Stimulated activated CD4-positive, alpha-beta T cell treated with anti-CD3 and anti-CD28 coated beads, Interleukin-2, amount 100 ng/mL, for 48 hours (primary cell): ENCODE measurements around the gene DLGAP3.

Experiments used
- DNase-seq, 2 donors: peaks; one replicate each; pipeline ENCODE4 v3.0.0-alpha.2; 2020

The DLGAP3 gene

DNA sequence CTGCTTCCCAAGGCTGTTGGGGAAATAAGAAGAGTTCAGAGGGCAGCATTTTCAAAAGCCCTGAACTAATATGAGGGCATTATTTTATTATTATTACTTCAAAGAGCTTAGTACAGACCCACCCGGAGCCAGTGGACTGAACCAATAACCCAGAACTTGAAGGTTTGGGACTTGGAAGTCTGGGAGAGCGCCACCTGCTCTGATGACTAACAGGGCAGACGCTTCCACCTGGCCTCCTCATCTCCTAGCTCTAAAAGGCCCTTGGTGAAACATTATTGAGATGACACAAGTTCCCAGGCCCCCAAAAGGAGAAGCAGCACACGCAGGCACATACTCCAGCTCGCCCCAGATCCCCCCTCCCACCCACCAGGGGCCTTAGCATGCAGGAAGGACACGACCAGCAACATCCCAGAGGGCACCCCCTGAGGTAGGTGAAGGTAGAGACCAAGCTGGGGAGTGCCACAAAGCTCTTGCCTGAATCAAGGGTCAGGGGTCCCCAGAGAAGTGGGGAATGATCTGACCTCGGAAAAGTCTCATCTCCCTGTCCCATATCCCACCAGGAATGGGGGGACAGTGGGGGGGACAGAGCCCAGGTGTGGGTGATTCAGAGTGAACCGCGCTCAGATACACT, 1.3 kb downstream of the DLGAP3 start:
- DNase-seq = no peak

DNA sequence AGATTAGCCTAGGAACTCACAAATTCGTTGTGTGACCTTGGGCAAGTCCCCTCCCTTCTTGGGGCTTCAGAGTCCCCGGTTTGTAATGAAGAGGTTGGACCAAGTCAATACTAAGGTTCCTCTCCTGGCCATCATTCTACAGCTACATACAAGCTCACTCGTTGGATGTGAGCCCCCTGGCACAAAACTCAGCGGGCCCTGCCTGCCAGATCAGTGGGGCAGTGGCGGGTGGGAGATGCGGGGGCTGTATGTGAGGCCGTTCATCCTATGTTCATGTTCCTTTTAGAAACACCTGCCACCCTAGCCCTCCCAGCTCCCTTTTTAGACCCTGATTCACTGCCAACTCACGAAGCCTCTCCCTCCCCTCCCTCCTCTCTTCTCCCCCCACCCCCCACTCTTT, 2.1 kb downstream of the DLGAP3 start:
- no peak for DNase-seq

DNA sequence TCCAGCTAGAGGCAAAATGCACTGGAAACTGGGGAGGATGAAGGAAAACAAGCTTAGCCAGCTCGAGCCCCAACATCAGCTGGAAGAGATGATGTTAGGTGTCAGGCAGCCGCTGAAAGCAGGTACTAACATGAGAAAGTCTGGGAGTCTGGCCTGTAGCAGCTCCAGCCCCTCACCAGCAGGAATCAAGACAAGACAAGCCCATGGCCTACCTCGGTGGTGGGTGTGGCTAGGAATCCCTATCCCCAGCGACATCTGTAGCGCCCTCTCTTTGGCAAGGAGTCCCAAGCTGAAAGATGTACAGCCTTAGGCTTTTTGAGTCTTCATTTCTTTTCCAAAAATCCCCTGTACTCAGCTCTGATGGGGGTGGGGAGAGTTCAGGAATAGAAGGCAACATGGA, 2.6 kb downstream of the DLGAP3 start:
- DNase-seq = no peak

DNA sequence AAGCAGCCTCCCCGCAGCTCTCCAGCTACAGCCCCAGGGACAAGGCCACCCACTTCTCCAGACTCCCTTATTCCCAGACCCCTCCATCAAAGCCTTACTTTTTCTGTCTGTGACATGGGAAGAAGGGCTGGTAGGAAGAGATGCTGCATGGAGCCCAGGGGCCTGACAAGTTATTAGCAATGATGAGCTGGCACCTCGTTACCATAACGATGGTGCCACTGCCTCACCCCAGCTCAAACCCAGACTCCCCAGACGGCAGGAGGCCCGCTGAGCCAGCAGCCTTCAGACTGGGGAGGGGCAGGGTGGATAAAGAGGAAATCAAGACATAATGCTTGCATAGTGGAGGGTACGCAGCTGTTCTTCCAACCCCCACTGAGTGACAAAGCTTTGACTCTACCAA, 3.3 kb downstream of the DLGAP3 start:
- no peak for DNase-seq

DNA sequence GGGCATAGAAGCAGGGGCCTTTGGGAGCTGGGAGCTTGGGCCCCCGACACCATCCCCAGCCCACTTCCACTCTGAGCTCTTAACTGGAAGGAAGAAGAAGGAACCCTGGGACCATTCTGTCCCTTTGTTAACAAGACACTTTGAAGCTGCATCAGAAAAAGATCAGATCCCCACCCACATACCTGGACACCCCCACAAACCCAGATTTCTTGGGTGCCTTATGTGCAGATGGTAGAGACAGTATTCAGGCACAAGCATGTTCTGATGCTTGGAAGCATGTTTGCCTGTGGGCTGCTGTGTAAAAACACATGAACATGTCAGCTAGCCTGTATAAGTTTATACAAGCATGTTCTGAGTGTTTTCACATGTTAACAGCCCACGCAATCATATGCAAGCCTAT, 3.7 kb downstream of the DLGAP3 start:
- no peak for DNase-seq

DNA sequence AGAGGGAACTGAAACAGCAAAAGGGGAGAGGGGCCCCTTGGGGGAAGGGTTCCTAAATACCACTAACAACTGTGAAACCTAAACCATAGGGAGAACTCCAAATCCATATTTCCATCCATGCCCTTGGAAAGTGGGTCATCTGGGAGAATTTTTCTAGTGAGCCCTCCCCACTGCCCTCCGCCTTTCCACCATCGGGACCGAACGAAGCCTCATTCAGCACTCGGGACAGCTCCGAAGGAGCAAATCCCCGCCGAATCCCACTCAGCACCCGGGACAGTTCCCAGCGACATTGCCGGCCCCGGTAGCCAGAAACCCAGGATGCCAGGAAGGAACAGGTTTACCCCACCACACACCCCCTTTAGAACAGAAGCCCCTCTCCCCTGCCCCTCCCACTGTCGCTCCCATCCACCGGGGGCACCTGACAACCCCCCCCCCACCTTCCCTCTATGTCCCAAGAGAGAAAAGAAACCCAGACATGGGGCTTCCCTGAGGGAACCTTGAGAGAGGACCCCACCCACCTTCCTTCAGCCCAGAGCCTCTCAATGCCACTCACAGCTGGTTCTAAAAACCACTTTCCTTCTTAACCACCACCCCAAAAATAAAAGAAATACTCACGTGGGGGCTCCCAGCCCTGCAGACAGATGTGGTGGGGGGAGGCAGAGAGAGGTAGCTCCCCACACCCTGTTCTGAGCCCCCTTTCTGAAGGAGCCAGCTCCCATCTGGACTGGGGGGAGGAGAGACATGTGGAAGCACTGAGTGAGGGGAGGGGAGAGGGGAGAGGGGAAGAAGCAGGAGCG, 4.5 kb downstream of the DLGAP3 start:
- peak; percentile 65 for DNase-seq

DNA sequence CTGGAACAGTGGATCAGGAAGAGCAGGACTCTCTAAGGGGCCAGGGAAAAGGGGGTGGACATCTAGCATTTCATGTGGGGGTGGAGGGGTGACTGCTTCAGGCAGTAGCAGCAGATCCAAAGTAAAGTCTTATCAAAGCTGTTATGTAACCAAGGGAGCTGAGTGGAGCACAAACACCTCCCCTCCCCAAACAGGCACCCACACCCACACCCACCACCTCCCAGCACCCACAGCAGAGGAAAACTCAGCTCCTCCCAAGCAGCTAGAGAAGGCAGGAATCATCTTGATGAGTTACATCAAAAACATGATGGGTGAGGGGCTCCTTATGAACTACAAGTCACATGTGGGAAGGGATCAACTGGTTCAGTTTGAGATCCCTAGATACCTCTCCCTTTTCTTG, 6.0 kb downstream of the DLGAP3 start:
- DNase-seq = no peak

DNA sequence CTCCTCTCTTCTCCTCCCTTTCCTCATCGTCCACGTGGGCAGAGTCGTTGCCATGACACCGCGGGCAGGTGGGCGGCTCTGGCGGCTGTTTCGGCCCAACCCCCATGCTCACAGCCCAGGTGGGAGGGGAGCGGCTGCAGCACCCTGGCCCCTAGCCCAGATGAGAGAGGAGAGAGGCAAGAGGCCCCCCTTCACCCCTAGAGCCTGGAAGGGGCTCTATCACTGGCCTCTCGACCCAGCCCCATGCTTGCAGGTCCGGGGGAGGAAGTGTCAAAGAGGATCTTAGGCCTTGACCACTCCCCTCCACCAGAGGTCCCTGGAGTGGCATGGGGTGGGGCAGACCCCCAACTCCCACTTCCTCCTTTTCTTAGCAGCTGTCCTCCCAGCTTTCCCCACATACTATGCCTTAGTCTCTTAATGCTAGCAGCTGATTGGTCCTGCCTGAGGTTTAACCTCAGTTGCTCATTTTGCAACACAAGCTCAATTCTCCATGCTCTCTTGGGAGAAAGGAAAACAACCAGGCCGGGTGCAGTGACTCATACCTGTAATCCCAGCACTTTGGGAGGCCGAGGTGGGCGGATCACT, 10.4 kb downstream of the DLGAP3 start:
- no peak for DNase-seq

DNA sequence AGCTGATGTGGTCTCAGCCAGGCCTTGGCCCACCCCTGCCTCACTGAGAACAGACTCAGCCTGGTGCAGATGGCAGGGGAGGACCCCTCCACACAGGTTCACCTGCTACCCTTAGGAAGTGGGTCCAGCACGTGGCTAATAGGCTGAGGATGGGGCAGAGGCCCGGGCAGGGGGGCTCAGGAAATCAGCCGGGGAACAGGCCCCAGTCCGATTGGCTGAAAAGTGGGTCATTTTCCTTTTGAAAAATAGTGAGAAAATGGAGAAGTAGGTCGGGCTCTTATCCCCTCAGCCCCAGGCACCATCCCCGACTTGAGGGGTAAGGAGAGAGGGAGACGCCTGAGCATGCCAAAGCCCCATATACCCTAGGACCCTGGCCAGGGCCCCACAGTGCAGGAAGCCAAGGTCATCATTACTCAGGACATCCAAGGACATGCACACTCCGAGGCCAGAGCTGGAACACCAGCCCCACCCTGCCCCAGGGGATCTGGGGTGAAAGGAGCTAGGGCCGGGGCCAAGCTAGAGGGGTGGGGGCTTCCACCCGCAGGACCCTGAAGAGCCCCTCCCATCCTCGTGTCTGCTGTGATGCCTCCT, 11.0 kb downstream of the DLGAP3 start:
- no peak for DNase-seq

DNA sequence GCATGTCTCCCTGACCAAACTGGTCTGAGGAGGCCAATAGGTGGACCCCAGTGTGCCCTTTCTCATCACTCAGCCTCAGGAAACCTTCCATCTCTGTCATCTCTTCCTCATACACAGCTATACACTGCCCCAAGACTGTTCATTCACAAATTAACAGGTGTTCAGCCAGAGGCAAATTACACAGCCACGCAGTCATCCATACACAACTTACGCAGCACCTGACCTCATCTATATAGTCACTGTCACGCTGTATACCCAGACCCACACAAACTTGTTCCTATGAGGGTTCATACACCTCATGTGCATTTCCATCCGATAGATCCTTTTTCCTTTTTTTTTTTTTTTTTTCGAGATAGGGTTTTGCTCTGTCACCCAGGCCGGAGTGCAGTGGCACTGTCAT, 12.4 kb downstream of the DLGAP3 start:
- DNase-seq = no peak

DNA sequence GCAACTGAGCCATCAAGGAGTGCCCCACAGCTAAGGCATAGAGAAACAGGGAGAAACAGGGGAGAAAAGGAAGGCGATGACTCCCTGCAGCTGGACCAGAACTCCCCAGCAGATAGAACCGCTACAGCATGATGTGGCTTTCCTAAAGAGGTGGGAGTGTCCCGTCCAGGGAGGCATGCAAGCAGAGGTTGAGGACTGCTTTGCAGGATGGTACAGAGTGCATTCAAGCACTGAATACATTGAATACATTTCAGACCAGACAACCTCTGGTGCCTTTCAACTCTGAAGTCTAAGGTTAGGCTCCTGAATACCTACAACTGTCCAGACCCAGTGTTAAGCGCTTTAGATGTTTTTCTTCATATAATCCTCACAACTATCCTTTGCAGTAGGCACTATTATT, 13.3 kb downstream of the DLGAP3 start:
- no peak for DNase-seq

DNA sequence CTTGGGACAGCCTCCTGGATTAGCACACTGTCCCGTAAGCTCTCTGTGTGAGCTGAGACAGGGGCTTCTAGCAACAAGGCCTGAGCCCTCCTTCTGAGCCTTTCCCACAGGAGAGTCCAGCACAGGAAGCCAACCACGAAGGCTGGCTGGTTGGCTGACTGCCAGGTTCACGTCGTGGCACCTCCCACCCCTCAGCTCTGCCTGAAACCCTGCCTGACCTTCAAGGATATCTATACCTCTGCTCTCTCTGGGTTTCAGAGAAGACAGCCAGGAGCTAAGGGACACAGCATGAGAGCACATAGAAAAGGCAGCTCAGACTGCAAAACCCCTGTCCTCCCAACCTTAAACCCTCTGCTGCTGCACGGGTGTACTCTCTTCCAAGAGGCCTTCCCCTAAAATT, 13.9 kb downstream of the DLGAP3 start:
- DNase-seq = no peak

DNA sequence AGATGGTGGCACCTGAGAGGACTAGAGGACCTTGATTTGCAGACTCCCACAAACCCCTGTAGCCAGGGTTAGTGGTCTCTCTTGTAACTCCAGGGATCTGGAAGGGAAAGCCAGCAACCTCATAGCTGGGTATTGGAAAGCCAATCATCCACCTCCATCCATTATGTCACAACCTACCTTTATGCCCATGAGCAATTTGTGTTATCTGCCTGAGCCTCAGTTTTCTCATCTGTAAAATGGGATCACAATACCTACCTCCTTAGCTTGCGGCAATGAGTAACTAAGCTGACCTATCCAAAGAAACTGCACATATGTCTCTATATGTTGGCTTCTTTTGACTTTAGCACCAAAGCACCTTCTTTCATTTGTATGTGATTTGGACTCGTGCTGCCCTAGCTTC, 14.5 kb downstream of the DLGAP3 start:
- DNase-seq = no peak

DNA sequence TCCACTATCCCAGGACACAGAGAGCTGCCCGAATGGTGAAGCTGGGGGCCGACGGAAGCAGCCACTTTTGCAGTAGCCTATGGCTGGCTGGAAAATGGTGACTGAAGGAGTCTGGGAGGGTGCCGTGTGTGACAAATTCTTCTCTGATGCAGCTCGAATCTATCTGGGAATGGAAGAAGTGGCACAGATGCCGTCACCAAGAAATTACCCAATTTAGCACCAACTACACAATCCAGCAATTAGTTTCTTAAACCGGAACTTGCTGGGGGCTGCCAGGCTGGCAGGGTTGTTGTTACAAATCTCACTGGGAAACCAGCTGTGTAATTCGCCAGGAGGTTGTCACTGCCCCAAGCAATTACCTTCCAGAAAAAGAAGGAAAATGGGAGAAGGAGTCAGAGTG, 18.0 kb downstream of the DLGAP3 start:
- DNase-seq = no peak

DNA sequence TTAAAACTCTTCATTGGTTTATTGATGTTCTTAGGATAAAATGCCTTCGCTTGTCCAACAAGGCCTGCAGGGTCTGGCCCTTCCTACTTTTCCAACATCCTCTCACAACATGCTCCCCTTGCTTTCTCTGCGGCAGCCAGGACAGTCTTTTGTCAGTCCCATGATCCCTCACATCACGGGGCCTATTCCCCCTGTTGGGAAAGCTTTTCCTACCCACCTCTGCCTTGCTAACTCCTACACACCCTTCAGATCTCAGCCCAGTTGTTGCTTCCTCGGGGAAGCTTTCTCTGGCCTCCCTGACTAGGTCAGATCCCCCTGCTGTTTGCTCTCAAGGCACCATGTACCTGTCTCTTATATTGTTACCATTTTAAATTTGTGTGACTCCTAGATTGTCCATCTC, 19.0 kb downstream of the DLGAP3 start:
- DNase-seq = no peak

DNA sequence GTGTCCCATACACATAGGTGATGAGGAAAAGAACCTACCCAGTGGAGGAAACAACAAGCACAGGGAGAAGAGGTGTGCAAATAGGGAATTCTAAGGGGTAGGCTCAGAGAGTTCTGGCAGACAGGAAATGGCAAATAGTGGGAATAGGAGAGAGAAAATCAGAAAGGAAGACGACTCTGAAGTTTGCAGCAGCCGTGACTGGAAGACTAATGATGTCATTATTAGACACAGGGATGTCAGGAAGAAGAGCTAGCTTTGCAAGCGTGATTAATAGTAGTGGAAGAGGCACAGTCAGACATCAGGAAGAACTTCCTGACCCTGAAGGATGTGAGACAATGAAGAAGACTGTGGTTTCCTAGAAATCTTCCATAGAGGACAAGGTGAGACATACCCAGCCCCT, 21.1 kb downstream of the DLGAP3 start:
- DNase-seq = no peak

DNA sequence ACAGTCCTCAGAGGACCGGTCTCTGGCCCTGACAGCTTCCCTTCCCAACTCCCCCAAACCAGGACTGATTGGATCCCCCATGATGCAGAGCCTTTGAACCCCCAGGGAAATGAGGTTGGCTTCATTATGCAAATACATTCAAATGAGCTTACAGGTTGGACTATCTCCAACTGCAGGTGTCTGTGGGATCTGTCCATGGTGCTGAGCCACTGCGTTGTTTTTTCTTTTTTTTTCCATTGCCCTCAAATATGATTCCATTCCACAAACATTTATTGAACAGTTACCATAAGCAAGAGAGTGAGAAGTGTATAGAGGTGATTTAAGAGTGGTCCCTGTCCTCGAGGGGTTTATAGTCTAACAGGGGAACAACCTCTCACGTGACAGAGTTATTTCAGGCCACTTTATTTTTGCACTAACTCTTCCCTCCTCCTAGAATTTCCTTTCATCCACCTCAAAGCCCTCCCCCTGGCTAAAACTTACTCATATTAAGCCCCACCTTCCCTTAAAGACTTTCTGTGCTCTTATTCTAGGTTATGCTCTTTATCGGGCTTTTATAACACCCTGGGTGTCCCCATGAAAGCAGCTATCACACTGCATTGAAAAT, 21.9 kb downstream of the DLGAP3 start:
- no peak for DNase-seq

DNA sequence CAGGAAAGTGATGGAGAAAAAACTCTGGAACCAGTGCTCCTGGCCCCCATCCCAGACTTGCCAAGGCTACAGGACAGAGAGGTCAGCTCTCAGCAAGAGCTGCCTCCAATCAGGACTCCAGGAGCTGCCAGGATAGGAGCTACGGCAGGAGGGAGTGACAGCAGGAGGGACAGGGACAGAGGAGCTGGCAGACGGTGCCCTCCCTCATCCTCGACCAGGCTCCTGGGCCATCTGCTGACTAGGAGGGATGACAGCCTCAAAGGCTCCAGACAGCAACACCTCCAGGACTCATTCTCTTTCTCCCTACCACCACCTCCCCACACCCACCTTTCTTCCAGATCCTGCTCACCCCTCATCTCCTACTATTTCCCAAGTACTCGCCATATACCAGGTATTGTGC, 22.7 kb downstream of the DLGAP3 start:
- DNase-seq = no peak

DNA sequence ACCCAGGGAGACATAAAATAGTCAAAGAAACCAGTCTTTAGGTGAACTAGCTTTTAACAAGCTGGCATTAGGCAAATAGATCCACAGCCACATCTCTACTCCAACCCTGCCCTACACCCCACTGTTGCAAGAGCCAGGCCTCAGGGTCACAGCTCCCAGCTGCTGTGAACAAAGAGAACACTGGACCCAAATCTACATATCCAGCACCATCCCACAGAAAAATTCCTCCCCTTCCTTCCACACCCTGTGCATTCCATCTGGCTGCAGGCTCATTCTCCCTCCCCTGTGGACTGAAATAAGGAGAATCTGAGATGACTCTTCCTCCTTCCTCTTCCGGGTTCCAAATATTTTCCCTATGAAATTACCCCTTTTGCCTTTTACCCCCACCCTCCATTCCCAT, 23.2 kb downstream of the DLGAP3 start:
- no peak for DNase-seq

DNA sequence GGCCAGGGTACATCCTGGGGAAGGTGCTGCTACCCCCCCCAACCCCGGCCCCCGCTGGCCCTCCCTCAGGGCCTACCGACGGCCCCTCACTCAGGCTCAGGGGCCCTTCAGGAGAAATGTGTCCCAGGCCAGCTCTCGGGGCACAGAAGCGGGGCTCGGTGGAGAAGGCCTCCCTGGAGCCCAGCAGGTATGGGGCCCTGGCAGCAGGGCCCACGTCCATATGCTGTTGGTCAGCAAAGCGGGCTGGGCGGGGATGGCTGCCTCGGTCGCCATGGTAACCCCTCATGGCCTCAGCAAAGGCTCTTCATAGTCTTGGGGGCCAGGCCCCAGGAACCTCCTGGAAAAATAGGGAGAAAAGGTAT, 24.4 kb downstream of the DLGAP3 start:
- no peak for DNase-seq

DNA sequence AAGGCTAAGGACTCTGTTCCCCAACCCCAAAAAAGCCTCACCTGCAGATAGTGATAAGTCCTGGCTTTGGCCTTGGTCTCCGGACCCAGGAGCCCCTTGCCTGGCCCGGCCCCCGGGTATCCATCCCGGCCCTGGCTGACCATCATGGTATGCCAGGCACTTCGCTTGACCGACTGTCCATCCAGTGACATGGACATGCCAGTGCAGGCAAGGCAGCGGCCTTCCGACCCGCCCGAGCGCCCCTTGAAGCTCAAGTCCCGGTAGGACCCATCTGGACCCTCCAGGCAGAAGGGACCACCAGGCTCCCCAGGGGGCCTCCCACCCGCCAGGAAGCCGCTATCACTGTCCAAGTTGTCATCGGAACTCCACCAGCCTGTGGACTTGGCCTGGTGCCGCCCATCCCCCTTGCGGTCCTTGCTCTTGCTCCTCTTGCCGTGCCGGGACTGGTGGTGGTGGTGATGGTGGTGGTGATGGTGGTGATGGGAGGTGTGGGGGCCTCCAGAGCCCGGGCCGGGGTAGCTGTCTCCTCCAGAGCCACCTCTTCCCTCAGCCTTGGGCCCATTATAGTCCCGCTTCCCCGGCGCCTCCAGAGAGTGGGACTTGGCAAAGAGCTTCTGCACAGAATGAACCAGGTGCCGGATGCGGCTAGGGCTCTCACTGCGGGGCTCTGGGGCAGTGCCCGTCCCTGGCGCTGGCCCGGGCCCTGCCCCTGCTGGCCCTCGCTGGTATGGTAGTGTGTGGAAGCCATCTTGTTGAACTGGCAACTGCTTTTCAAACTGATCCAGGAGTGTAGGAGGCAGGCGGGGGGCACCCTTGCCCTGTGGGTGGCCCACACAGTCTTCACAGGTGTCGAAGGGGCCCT, 25.0 kb downstream of the DLGAP3 start:
- no peak for DNase-seq

DNA sequence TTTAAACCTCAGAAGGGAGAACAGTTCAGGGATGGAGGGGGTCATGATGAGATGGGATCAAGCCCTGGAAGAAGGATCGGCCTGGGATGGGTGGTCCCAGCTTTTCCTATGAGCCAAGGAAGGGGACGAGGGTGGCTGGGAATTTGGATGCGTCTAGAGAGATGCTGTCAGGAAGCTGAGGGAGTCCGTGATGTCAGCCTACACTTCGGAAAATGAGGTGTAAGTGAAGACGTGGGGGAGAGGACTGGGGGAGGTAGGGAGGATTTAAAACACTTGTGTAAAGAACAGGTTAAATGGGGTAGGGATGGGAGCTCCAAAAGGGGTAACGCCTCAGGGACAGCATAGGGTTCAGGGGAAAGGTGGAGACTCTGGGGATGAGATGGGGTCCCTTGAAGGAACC, 27.5 kb downstream of the DLGAP3 start:
- no peak for DNase-seq
